Esophagus mucosa (tissue), 1 donor: ENCODE results near the gene TJP1. TPM values are rescaled to one million over a fixed set of nuclear protein-coding genes. Genes with fewer than 3 reads are reported as not detected.

ENCODE experiments used
- ATAC-seq: fragments of 200-7000 bp; cut with Tn5 transposase; one replicate; pipeline ENCODE4 v1.9.1; 2020
- total RNA-seq: library from RNA; stranded (reverse); gene quantifications from one replicate; pipeline ENCODE4 v1.2.4, GENCODE V29; 2023
- donor health status: DM: yes; HTN: yes; CAD: no.

Gene TJP1
- total RNA-seq = 118 TPM

- peak; percentile 87 for ATAC-seq
Observed at GRCh38 chr15:29822100-29822683, at the start of gene TJP1. Gene TJP1 (minus strand): TSS chr15:29822468. CDS start chr15:29822028, 440 bp downstream.

GRCh38 chr15:29871401-29871800 lies 49.1 kb upstream of the TJP1 start:
- ATAC-seq = no peak

GRCh38 chr15:29870495-29871151 lies 48.4 kb upstream of the TJP1 start:
- no peak for ATAC-seq

GRCh38 chr15:29867241-29868000 lies 45.2 kb upstream of the TJP1 start:
- ATAC-seq = no peak

GRCh38 chr15:29866337-29866736 lies 44.1 kb upstream of the TJP1 start:
- ATAC-seq = no peak

- ATAC-seq = no peak
Observed at GRCh38 chr15:29864501-29864900, 42.2 kb upstream of the TJP1 start.

- ATAC-seq = no peak
Observed at GRCh38 chr15:29863438-29863837, 41.2 kb upstream of the TJP1 start.

GRCh38 chr15:29862271-29862670 lies 40.0 kb upstream of the TJP1 start:
- ATAC-seq = no peak

- ATAC-seq = no peak
Observed at GRCh38 chr15:29860872-29861271, 38.6 kb upstream of the TJP1 start.

GRCh38 chr15:29859973-29860715 lies 37.9 kb upstream of the TJP1 start:
- ATAC-seq = no peak

- ATAC-seq = no peak
Observed at GRCh38 chr15:29859293-29859692, 37.0 kb upstream of the TJP1 start.

- ATAC-seq = no peak
Observed at GRCh38 chr15:29857221-29857789, 35.0 kb upstream of the TJP1 start.

- no peak for ATAC-seq
Observed at GRCh38 chr15:29854413-29854812, 32.1 kb upstream of the TJP1 start.

- no peak for ATAC-seq
Observed at GRCh38 chr15:29853211-29853987, 31.1 kb upstream of the TJP1 start.

- ATAC-seq = no peak
Observed at GRCh38 chr15:29852201-29852600, 29.9 kb upstream of the TJP1 start.

- peak; percentile 98 for ATAC-seq
Observed at GRCh38 chr15:29849716-29850115, 27.4 kb upstream of the TJP1 start.

- no peak for ATAC-seq
Observed at GRCh38 chr15:29849218-29849617, 26.9 kb upstream of the TJP1 start.

- ATAC-seq = peak; percentile 93
Observed at GRCh38 chr15:29844290-29844903, 22.1 kb upstream of the TJP1 start.

- ATAC-seq = no peak
Observed at GRCh38 chr15:29842290-29842689, 20.0 kb upstream of the TJP1 start.

GRCh38 chr15:29840926-29841325 lies 18.7 kb upstream of the TJP1 start:
- ATAC-seq = no peak

GRCh38 chr15:29840054-29840453 lies 17.8 kb upstream of the TJP1 start:
- no peak for ATAC-seq
